Activated CD4-positive, alpha-beta memory T cell treated with anti-CD3 and anti-CD28 coated beads for 36 hours (primary cell): ENCODE data around the gene IL33. TPM values are rescaled to one million over a fixed set of nuclear protein-coding genes. Genes with fewer than 3 reads are reported as not detected.

Source experiments
- total RNA-seq, 2 experiments: library from RNA; stranded (reverse); gene quantifications; one replicate each; pipeline ENCODE4 v1.2.3, GENCODE V29; 2021

IL33 gene
- total RNA-seq, 2 experiments from 2014 or later = not detected

Other genes with a start within 250 kb of the IL33 start
- gene RANBP6, start 200.2 kb upstream of the IL33 start, total RNA-seq = 10 to 100 TPM; 20.0 to 20.7 TPM
- not detected for gene TPD52L3, start 112.6 kb downstream of the IL33 start, total RNA-seq
- gene UHRF2, start 197.4 kb downstream of the IL33 start, total RNA-seq = 10 to 100 TPM; 59.5 to 62.9 TPM